ENCODE measurements around the gene HDDC3.

- no peak for TF ChIP-seq CTCF (IDR thresholded peaks at IDR 0.05; ENCODE audit: extremely low read depth in 1 of 2, insufficient read depth in 1 of 2, low read depth in 1 of 2, low read length in 2 of 2)
- no peak for TF ChIP-seq POLR2AphosphoS5 (IDR thresholded peaks at IDR 0.05; ENCODE audit: insufficient read depth, low read depth, low read length)
- no peak for TF ChIP-seq POLR2A (IDR thresholded peaks at IDR 0.05; ENCODE audit: low read depth, low read length)
- no peak for TF ChIP-seq EZH2 (IDR thresholded peaks at IDR 0.05; ENCODE audit: borderline replicate concordance, low read depth, low read length, severe bottlenecking)
- TF ChIP-seq GATA2 (IDR thresholded peaks at IDR 0.05; ENCODE audit: insufficient read depth, insufficient read length, low read depth, low read length): no peak
- TF ChIP-seq JUN (IDR thresholded peaks at IDR 0.05; ENCODE audit: borderline replicate concordance, insufficient read depth, insufficient read length, low read depth): no peak
These were observed 25.2 kb downstream of the HDDC3 start for GRCh38 chr15:90907051-90907660.
